Progenitor cell of endocrine pancreas (in vitro differentiated cells): ENCODE data around the gene HIGD1C. TPM values are rescaled to one million over a fixed set of nuclear protein-coding genes. Genes with fewer than 3 reads are reported as not detected.
"Not testable (repeated sequence)": the region's sequence is repeated elsewhere in the genome, so short reads cannot be mapped to it uniquely, and the experiment has no call there.

ENCODE experiments used
- DNase-seq: peaks from one replicate; pipeline ENCODE4 v3.0.0; 2021; ENCODE audit warnings: low spot score; ENCODE audit not compliant: unreplicated experiment
- H3K27ac Mint-ChIP-seq: 2 replicates; pipeline ENCODE4 v1.8.0; 2021; ENCODE audit warnings: mild to moderate bottlenecking, moderate library complexity, mixed read lengths
- H3K27me3 Mint-ChIP-seq: 2 replicates; pipeline ENCODE4 v1.8.0; 2021; ENCODE audit warnings: mixed read lengths
- H3K36me3 Mint-ChIP-seq: 2 replicates; pipeline ENCODE4 v1.8.0; 2022; ENCODE audit warnings: mixed read lengths; ENCODE audit not compliant: insufficient read depth
- H3K4me1 Mint-ChIP-seq: 2 replicates; pipeline ENCODE4 v1.8.0; 2021; ENCODE audit warnings: low read depth, mixed read lengths
- H3K4me3 Mint-ChIP-seq: 2 replicates; pipeline ENCODE4 v1.8.0; 2021; ENCODE audit warnings: low read depth, mild to moderate bottlenecking, moderate library complexity, mixed read lengths
- H3K9me3 Mint-ChIP-seq: 2 replicates; pipeline ENCODE4 v1.8.0; 2021; ENCODE audit warnings: low read depth, mixed read lengths
- total RNA-seq: library from RNA; stranded (reverse); gene quantifications from 2 replicates; pipeline ENCODE4 v1.2.1, GENCODE V29; 2021
- TF ChIP-seq, protein P1 (sequence below): fragments of 200-600 bp; sonication (generic); IDR thresholded peaks from one replicate; pipeline ENCODE4 v1.5.0; 2021; ENCODE audit warnings: antibody characterized with exemption, mild to moderate bottlenecking; ENCODE audit not compliant: unreplicated experiment

The HIGD1C gene
- total RNA-seq, 1 donor from 2014 or later = not detected

DNA sequence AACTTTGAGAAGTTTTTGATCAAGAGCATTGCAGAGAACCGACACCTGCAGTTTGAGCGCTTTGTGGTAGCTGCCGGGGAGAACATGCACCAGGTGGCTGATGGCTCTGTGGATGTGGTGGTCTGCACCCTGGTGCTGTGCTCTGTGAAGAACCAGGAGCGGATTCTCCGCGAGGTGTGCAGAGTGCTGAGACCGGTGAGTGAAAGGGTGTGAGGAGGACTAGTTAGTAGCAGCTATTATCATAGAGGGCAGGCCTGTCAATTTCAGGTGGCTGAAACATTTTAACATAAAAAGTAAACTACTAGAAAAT lies 27.0 kb upstream of the HIGD1C start:
- no peak for DNase-seq
- Mint-ChIP-seq H3K9me3 (no peaks in the 10 kb centered on the region), H3K27me3 (no peaks in the 10 kb centered on the region), H3K36me3 (peaks cover 1% of the 10 kb centered on the region), H3K4me3 (peak overlapping the region; percentile 64), H3K27ac (peak overlapping the region; percentile 90), H3K4me1 (peaks cover 42% of the 10 kb centered on the region)
- TF ChIP-seq, protein P1, sequence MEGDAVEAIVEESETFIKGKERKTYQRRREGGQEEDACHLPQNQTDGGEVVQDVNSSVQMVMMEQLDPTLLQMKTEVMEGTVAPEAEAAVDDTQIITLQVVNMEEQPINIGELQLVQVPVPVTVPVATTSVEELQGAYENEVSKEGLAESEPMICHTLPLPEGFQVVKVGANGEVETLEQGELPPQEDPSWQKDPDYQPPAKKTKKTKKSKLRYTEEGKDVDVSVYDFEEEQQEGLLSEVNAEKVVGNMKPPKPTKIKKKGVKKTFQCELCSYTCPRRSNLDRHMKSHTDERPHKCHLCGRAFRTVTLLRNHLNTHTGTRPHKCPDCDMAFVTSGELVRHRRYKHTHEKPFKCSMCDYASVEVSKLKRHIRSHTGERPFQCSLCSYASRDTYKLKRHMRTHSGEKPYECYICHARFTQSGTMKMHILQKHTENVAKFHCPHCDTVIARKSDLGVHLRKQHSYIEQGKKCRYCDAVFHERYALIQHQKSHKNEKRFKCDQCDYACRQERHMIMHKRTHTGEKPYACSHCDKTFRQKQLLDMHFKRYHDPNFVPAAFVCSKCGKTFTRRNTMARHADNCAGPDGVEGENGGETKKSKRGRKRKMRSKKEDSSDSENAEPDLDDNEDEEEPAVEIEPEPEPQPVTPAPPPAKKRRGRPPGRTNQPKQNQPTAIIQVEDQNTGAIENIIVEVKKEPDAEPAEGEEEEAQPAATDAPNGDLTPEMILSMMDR = no peak

DNA sequence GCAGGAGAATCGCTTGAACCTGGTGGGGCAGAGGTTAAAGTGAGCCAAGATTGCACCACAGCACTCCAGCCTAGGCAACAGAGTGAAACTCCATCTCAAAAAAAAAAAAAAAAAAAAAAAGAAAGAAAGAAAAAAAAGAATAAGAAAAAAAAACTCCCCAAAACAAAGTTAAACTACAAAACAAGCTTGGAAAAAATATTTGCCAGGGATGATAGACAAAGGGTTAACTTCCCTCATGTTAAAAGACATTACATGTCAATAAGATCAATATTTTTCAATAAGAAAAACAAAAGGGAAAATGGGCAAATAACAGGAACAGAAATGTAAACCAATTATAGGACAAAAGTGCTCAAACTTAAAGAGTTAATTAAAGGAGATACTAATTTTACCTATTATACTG lies 26.4 kb upstream of the HIGD1C start:
- H3K36me3 Mint-ChIP-seq = peaks cover 1% of the 10 kb centered on the region
- TF ChIP-seq, protein P1 = no peak
- H3K9me3 Mint-ChIP-seq = no peaks in the 10 kb centered on the region
- peaks cover 42% of the 10 kb centered on the region for H3K4me1 Mint-ChIP-seq
- H3K4me3 Mint-ChIP-seq = no peak overlapping the region
- no peak for DNase-seq
- no peak overlapping the region for H3K27ac Mint-ChIP-seq
- H3K27me3 Mint-ChIP-seq = no peaks in the 10 kb centered on the region

DNA sequence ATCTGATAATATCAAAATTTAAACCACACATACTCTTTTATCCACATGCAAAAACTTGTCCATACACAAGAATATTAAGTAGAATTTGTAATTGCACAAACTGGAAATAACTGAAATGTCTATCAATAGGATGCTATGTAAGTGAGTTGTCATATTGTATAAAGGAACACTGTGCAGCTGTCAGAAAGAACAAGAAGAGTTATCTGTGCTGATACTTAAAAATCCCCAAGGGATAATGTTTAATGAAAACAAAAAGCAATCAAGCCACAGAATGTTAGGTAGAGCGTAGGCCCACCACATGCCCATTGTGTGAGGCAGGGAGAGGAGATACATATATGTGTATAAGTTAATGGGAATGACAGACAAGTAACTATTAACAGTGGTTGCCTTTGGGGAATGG lies 25.9 kb upstream of the HIGD1C start:
- Mint-ChIP-seq H3K36me3 (peaks cover 1% of the 10 kb centered on the region), H3K4me3 (peak overlapping the region; percentile 6), H3K27me3 (no peaks in the 10 kb centered on the region), H3K4me1 (peaks cover 42% of the 10 kb centered on the region), H3K27ac (no peak overlapping the region), H3K9me3 (no peaks in the 10 kb centered on the region)
- TF ChIP-seq, protein P1 = no peak
- DNase-seq = no peak

- not testable (repeated sequence) for H3K9me3 Mint-ChIP-seq, DNase-seq, H3K27me3 Mint-ChIP-seq, H3K36me3 Mint-ChIP-seq
- H3K4me3 Mint-ChIP-seq = peak overlapping the region; percentile 25
- H3K4me1 Mint-ChIP-seq = peaks cover 42% of the 10 kb centered on the region
- H3K27ac Mint-ChIP-seq = peak overlapping the region; percentile 25
Measured at GRCh38 chr12:50926932-50927331, 25.4 kb upstream of the HIGD1C start.

DNA sequence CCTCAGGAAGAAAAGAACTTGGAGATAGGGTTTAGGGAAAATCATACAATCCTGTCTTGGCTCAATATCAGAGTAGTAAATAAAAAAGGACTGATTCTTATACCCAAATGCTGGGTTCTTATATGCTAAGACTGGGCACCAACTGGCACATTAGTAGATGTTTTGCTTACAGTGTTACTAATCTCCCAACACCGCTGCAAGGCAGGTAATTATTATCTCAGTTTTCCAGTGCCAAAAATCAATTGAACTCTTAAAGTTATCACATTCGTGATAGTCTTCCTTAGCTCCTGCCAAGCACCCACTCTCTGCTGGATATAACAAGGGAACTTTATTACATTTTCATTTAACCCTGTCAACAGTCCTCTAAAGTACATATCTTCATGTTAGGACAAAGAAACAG lies 25.0 kb upstream of the HIGD1C start:
- Mint-ChIP-seq H3K36me3 (peaks cover 1% of the 10 kb centered on the region), H3K4me1 (peaks cover 42% of the 10 kb centered on the region), H3K27me3 (no peaks in the 10 kb centered on the region), H3K9me3 (no peaks in the 10 kb centered on the region), H3K4me3 (peak overlapping the region; percentile 25), H3K27ac (peak overlapping the region; percentile 25)
- TF ChIP-seq, protein P1 = no peak
- DNase-seq = no peak

DNA sequence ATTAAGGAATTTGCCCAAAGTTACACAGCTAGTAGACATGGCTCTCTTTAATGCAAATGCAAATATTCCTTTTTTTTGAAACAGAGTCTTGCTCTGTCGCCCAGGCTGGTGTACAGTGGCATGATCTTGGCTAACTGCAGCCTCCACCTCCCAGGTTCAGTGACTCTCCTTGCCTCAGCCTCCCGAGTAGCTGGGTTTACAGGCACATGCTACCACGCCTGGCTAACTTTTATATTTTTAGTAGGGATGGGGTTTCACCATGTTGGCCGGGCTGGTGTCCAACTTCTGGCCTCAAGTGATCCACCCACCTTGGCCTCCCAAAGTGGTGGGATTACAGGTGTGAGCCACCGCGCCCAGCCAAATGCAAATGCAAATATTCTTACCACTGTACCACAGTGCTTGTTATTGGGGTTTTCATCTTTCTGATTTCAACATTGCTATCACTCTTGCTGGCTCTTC lies 24.5 kb upstream of the HIGD1C start:
- Mint-ChIP-seq H3K4me3 (no peak overlapping the region), H3K27ac (peak overlapping the region; percentile 52), H3K4me1 (peaks cover 44% of the 10 kb centered on the region), H3K9me3 (no peaks in the 10 kb centered on the region), H3K27me3 (no peaks in the 10 kb centered on the region), H3K36me3 (peaks cover 1% of the 10 kb centered on the region)
- TF ChIP-seq, protein P1 = no peak
- no peak for DNase-seq
